SU-DHL-6 (cell line): ENCODE measurements around the gene RALY.

ENCODE experiments used
- EZH2phosphoT487 ChIP-seq: fragments of 200-600 bp; sonication (generic), shearing (Covaris generic); conservative IDR thresholded peaks from 2 replicates; pipeline ENCODE4 v1.6.1; 2018; ENCODE audit warnings: mild to moderate bottlenecking, antibody characterized with exemption, low read length, moderate library complexity, mixed read lengths
- TF ChIP-seq, protein P1 (sequence below): fragments of 200-600 bp; sonication (generic); IDR thresholded peaks from one replicate; pipeline ENCODE4 v1.5.1; 2017; ENCODE audit warnings: antibody characterized with exemption, mild to moderate bottlenecking, low read length, moderate library complexity; ENCODE audit not compliant: insufficient read depth, poor library complexity, severe bottlenecking

DNA sequence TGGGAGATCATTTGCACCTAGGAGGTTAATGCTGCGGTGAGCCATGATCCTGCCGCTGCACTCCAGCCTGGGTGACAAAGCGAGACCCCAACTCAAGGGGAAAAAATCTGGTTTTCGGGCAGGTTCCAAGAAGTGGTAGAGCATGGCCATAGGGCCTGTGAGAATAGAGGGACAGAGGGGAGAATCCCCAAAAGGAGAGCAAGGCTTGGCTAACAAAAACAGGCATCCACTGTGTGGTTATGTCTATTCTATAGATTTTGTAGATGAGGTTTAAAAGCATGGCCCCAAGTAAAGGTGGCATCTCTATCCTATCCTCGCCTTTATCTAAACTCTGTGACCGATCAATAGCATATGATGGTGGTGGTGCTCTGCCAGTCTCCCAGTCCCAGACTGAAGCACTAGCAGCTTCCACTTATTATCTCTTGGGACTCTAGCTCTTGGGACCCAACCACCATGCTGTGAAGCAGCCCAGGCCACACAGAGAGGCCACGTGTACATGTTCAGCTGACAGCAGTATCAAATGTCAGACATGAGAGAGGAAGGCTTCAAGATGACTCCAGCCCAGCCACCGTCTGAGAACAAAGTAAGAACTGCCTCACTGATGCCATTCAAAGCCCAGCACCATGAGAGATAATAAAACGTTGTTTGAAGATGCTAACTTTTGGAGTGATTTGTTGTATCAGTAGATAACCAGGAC, 90.7 kb downstream of the RALY start:
- TF ChIP-seq EZH2phosphoT487: no peak
- TF ChIP-seq, protein P1, sequence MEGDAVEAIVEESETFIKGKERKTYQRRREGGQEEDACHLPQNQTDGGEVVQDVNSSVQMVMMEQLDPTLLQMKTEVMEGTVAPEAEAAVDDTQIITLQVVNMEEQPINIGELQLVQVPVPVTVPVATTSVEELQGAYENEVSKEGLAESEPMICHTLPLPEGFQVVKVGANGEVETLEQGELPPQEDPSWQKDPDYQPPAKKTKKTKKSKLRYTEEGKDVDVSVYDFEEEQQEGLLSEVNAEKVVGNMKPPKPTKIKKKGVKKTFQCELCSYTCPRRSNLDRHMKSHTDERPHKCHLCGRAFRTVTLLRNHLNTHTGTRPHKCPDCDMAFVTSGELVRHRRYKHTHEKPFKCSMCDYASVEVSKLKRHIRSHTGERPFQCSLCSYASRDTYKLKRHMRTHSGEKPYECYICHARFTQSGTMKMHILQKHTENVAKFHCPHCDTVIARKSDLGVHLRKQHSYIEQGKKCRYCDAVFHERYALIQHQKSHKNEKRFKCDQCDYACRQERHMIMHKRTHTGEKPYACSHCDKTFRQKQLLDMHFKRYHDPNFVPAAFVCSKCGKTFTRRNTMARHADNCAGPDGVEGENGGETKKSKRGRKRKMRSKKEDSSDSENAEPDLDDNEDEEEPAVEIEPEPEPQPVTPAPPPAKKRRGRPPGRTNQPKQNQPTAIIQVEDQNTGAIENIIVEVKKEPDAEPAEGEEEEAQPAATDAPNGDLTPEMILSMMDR: no peak
